K562 (cell line): ENCODE data around the gene GALNT13. TPM values are rescaled to one million over a fixed set of nuclear protein-coding genes. Genes with fewer than 3 reads are reported as not detected.

Experiments
- ATAC-seq: fragments of 200-7000 bp; cut with Tn5 transposase; 3 replicates; pipeline ENCODE4 v1.9.1; 2020; ENCODE audit warnings: moderate library complexity
- BruUV-seq: library from RNA; stranded (reverse); fragments of 400-500 nt; replicated peaks from 2 replicates; lab custom pipeline; 2021; lab: Mats Ljungman, UMichigan
- CTCF ChIA-PET: fragments of 300-600 bp; formaldehyde crosslinking; extraction: SDS; loops from one replicate; lab custom pipeline; 2021; ENCODE audit warnings: low intra/inter-chr PET ratio; lab: Yijun Ruan, JAX
- POLR2A ChIA-PET: fragments of 300-600, 350-650 bp; sonication (Branson Sonifier 250); formaldehyde crosslinking; extraction: SDS; loops from one replicate; lab custom pipeline; 2021; ENCODE audit warnings: antibody characterized with exemption, inconsistent platforms; lab: Yijun Ruan, JAX
- DNase-seq, 4 experiments: peaks; one replicate each; pipeline versions ENCODE4 v3.0.0 to v3.0.0-alpha.2; 2011 to 2018; ENCODE audit warnings: low spot score in 3 of 4, mixed read lengths in 3 of 4; ENCODE audit errors: extremely low read depth in 1 of 4
- FAIRE-seq: peaks from 2 replicates; lab custom pipeline; 2011; peaks lifted over from hg19 to GRCh38; lab: Jason Lieb, UNC
- H2AFZ ChIP-seq: 2 replicates; pipeline ENCODE4 v1.6.0; 2011; ENCODE audit warnings: low read depth, low read length, control low read depth, inconsistent platforms
- H3K27ac ChIP-seq: fragments of 200-600 bp; 3 replicates; pipeline ENCODE4 v1.8.0; 2011; ENCODE audit warnings: low read depth, mild to moderate bottlenecking, control low read depth, inconsistent platforms, low read length, moderate library complexity, mixed read lengths; ENCODE audit errors: extremely low read depth
- H3K27me3 ChIP-seq, 2 experiments: fragments of 300-600 bp in 1 of 2; 2 replicates in 1 of 2; 3 replicates in 1 of 2; pipeline versions ENCODE4 v1.6.0 to v1.8.0; 2011; ENCODE audit warnings: inconsistent platforms in 2 of 2, low read length in 2 of 2, mild to moderate bottlenecking in 1 of 2, mixed read lengths in 1 of 2, moderate library complexity in 1 of 2; ENCODE audit not compliant: control insufficient read depth in 2 of 2, insufficient read depth in 2 of 2
- H3K36me3 ChIP-seq: fragments of 300-600 bp; 3 replicates; pipeline ENCODE4 v1.8.0; 2011; ENCODE audit warnings: mild to moderate bottlenecking, low read length, inconsistent platforms; ENCODE audit not compliant: control insufficient read depth, insufficient read depth
- H3K4me1 ChIP-seq, 2 experiments: fragments of 200-600 bp in 1 of 2; replicated peaks in 1 of 2; 2 replicates in 1 of 2; 3 replicates in 1 of 2; pipeline versions ENCODE4 v1.5.1 to v1.8.0; 2011; ENCODE audit warnings: inconsistent platforms in 2 of 2, low read length in 2 of 2, mild to moderate bottlenecking in 1 of 2, mixed read lengths in 1 of 2, moderate library complexity in 1 of 2; ENCODE audit not compliant: control insufficient read depth in 2 of 2, insufficient read depth in 2 of 2
- H3K4me2 ChIP-seq: 2 replicates; pipeline ENCODE4 v1.6.1; 2011; ENCODE audit warnings: low read length, control low read depth, inconsistent platforms, mixed read lengths; ENCODE audit not compliant: insufficient read depth
- H3K4me3 ChIP-seq: fragments of 200-600 bp; sonication (generic), shearing (Covaris generic); 2 replicates; pipeline ENCODE4 v1.5.1; 2016; ENCODE audit warnings: control low read depth, inconsistent platforms
- H3K79me2 ChIP-seq: fragments of 200-600 bp; 3 replicates; pipeline ENCODE4 v1.8.0; 2011; ENCODE audit warnings: low read length, inconsistent platforms; ENCODE audit not compliant: control insufficient read depth, insufficient read depth
- H3K9ac ChIP-seq, 2 experiments: 2 replicates each; pipeline versions ENCODE4 v1.6.0 to v1.6.1; 2011; ENCODE audit warnings: low read depth in 2 of 2, low read length in 2 of 2, control low read depth in 1 of 2, inconsistent platforms in 1 of 2, mild to moderate bottlenecking in 1 of 2, mixed read lengths in 1 of 2; ENCODE audit not compliant: insufficient read depth in 1 of 2
- H3K9me1 ChIP-seq: one replicate; pipeline ENCODE4 v1.6.0; 2011; ENCODE audit warnings: inconsistent platforms, mild to moderate bottlenecking, low read length, moderate library complexity; ENCODE audit not compliant: control insufficient read depth, insufficient read depth
- H3K9me3 ChIP-seq: replicated peaks from 2 replicates; pipeline ENCODE4 v1.5.1; 2011; ENCODE audit warnings: low read depth, low read length, inconsistent platforms; ENCODE audit not compliant: control insufficient read depth, insufficient read depth
- H4K20me1 ChIP-seq: replicated peaks from 2 replicates; pipeline ENCODE4 v1.6.1; 2011; ENCODE audit warnings: low read length, inconsistent platforms, mixed read lengths; ENCODE audit not compliant: control insufficient read depth, insufficient read depth
- CHD1 ChIP-seq: fragments of 200-600 bp; sonication (generic); IDR thresholded peaks from one replicate; pipeline ENCODE4 v1.6.1; 2012; ENCODE audit warnings: mild to moderate bottlenecking, moderate library complexity, low read length, inconsistent platforms
- CHD7 ChIP-seq: fragments of 200-600 bp; sonication (generic); IDR thresholded peaks from one replicate; pipeline ENCODE4 v1.6.1; 2012; ENCODE audit warnings: mild to moderate bottlenecking, low read depth, low read length, inconsistent platforms
- ETS1 ChIP-seq: conservative IDR thresholded peaks from 2 replicates; pipeline ENCODE4 v1.6.1; 2011; ENCODE audit warnings: low read depth, mild to moderate bottlenecking, low read length; ENCODE audit not compliant: control insufficient read depth
- HCFC1 ChIP-seq: IDR thresholded peaks from 2 replicates; pipeline ENCODE4 v1.6.1; 2012; ENCODE audit warnings: low read depth, low read length, improper control_type of control experiment
- HINFP ChIP-seq: fragments of 450-650 bp; conservative IDR thresholded peaks from 2 replicates; pipeline ENCODE4 v1.6.1; 2016; ENCODE audit warnings: missing genetic modification characterization, low read depth, mild to moderate bottlenecking, control low read depth, missing compliant biosample characterization
- LEF1 ChIP-seq: fragments of 450-650 bp; IDR thresholded peaks from 2 replicates; pipeline ENCODE4 v1.6.1; 2016; ENCODE audit warnings: mild to moderate bottlenecking
- MCM2 ChIP-seq: fragments of 450-650 bp; IDR thresholded peaks from 2 replicates; pipeline ENCODE4 v1.6.1; 2017; ENCODE audit warnings: low read depth, mild to moderate bottlenecking
- PTTG1 ChIP-seq: fragments of 450-650 bp; IDR thresholded peaks from 2 replicates; pipeline ENCODE4 v1.6.1; 2016; ENCODE audit warnings: low read depth, mild to moderate bottlenecking, missing genetic modification characterization, missing compliant biosample characterization
- ZNF780A ChIP-seq: fragments of 250-450 bp; sonication (Bioruptor Pico); IDR thresholded peaks from 2 replicates; pipeline ENCODE4 v1.5.0; 2021; ENCODE audit warnings: mild to moderate bottlenecking
- ZSCAN29 ChIP-seq: fragments of 450-650 bp; IDR thresholded peaks from 2 replicates; pipeline ENCODE4 v1.6.1; 2017
- in situ Hi-C: fragments of 300-500 bp; cut with MboI; formaldehyde crosslinking; loops from 4 replicates; pipeline ENCODE4 v1.15.0; 2018; ENCODE audit warnings: inconsistent platforms, mixed read lengths
- intact Hi-C: fragments of 100-400 bp; cut with micrococcal nuclease; formaldehyde crosslinking; loops from 2 replicates; pipeline ENCODE4 v1.14.2; 2022
- polyA plus RNA-seq, 8 experiments: library from polyadenylated mRNA; depleted of rRNA in 4 of 8; stranded (reverse) in 5 of 8; unstranded in 3 of 8; fragments of >200 nt; fragmentation: Nextera tagmentation in 2 of 8; fragmentation: Illumina TruSeq in 1 of 8; extraction: Ambion mirVana in 2 of 8; extraction: Trizol in 1 of 8; gene quantifications; 2 replicates each; pipeline versions ENCODE4 v1.2.1 to v1.2.3, GENCODE V29; 2011 to 2014; ENCODE audit warnings: inconsistent platforms in 1 of 8, missing spikeins in 1 of 8
- total RNA-seq, 7 experiments: library from RNA; depleted of rRNA in 6 of 7; stranded (reverse); fragments of >200 nt in 6 of 7; fragmentation: Illumina TruSeq in 2 of 7; extraction: Trizol in 2 of 7; gene quantifications; 2 replicates each; pipeline versions ENCODE4 v1.2.1 to v1.2.3, GENCODE V29; 2011 to 2021; ENCODE audit warnings: low replicate concordance in 1 of 7

GALNT13 gene
- total and polyA plus RNA-seq, 9 of the 15 experiments (the other 6 are each of a cell fraction or from before 2014, with no cell fraction given): not detected

GRCh38 chr2:153990771-153991170, 119.0 kb downstream of the GALNT13 start:
- Histone ChIP-seq H3K4me3 (no peak overlapping the region), H4K20me1 (no peaks in the 10 kb centered on the region), H3K4me2 (no peak overlapping the region), H3K4me1 (no peaks in the 10 kb centered on the region), H3K9me1 (no peaks in the 10 kb centered on the region), H2AFZ (no peak overlapping the region), H3K79me2 (no peaks in the 10 kb centered on the region), H3K9me3 (no peaks in the 10 kb centered on the region), H3K9ac (no peak overlapping the region), H3K27me3 (no peaks in the 10 kb centered on the region), H3K27ac (no peak overlapping the region), H3K36me3 (no peaks in the 10 kb centered on the region)
- DNase-seq (no peak), ATAC-seq (no peak), FAIRE-seq (no peak)
- in situ Hi-C loops (no loop called here), intact Hi-C loops (no loop called here)
- ChIA-PET POLR2A (no interaction called here), CTCF (no interaction called here)
- no TSS peak for BruUV-seq
- TF ChIP-seq ETS1: no peak
- TF ChIP-seq MCM2: no peak
- TF ChIP-seq PTTG1: no peak
- no peak for TF ChIP-seq ZNF780A
- TF ChIP-seq CHD7: no peak
- no peak for TF ChIP-seq HCFC1
- no peak for TF ChIP-seq HINFP (tag)
- no peak for TF ChIP-seq CHD1
- no peak for TF ChIP-seq ZSCAN29
- no peak for TF ChIP-seq LEF1
